ENCODE results near the gene C10orf67.

DNA sequence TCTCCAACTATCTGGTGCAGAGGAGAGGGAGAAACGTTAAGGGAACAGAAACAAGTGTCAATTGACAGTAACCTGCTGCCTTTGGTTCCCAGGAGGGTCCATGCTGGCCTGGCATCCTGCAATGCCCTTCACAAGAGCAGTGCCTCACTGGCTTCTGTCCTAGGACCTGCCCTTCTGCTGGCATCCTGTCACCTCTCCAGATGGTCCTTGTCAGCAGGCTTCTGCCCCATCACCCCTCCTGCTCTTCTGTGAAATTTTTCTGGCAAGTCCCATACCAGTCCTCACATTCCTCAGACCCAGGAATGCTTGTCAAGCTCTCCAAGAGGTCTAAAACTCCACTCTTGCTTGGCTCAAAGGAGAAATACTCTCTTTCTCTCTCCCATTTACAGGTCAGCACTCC lies 34.2 kb downstream of the C10orf67 start:
- TF ChIP-seq, protein P1, sequence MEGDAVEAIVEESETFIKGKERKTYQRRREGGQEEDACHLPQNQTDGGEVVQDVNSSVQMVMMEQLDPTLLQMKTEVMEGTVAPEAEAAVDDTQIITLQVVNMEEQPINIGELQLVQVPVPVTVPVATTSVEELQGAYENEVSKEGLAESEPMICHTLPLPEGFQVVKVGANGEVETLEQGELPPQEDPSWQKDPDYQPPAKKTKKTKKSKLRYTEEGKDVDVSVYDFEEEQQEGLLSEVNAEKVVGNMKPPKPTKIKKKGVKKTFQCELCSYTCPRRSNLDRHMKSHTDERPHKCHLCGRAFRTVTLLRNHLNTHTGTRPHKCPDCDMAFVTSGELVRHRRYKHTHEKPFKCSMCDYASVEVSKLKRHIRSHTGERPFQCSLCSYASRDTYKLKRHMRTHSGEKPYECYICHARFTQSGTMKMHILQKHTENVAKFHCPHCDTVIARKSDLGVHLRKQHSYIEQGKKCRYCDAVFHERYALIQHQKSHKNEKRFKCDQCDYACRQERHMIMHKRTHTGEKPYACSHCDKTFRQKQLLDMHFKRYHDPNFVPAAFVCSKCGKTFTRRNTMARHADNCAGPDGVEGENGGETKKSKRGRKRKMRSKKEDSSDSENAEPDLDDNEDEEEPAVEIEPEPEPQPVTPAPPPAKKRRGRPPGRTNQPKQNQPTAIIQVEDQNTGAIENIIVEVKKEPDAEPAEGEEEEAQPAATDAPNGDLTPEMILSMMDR (IDR thresholded peaks at IDR 0.05) = no peak
- no peak for TF ChIP-seq POLR2A (IDR thresholded peaks at IDR 0.05)
